HEK293T (cell line): ENCODE results near the gene DZIP1L.

Source experiments
- SP1 ChIP-seq: fragments of 450-650 bp; IDR thresholded peaks from 2 replicates; pipeline ENCODE4 v1.6.1; 2017
- SUZ12 ChIP-seq: fragments of 450-650 bp; IDR thresholded peaks from 2 replicates; pipeline ENCODE4 v1.6.1; 2016; ENCODE audit warnings: mild to moderate bottlenecking

DNA sequence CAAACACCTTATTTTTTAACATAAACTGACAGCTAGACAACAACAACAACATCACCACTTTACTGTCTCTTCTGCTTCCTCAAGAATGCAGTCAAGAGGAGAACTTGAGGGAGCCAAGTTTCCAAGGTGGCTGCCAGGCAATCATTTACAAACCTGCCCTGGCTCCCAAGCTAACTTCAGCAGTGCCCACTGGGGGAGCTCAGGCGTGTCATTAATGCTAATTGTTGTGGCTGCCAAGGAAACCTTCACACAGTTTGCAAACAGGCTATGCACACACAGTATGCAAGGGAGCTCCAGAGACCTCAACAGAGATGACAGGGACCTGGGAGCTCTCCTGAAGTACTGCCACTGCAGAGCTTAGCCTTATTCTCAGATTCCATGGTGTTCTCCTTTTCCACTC is 2.1 kb downstream of the DZIP1L start:
- TF ChIP-seq SP1 (no peak), SUZ12 (no peak)
